ENCODE measurements around the gene AOX1.
"Not testable (repeated sequence)": the region's sequence is repeated elsewhere in the genome, so short reads cannot be mapped to it uniquely, and the experiment has no call there.

Gene AOX1

DNA sequence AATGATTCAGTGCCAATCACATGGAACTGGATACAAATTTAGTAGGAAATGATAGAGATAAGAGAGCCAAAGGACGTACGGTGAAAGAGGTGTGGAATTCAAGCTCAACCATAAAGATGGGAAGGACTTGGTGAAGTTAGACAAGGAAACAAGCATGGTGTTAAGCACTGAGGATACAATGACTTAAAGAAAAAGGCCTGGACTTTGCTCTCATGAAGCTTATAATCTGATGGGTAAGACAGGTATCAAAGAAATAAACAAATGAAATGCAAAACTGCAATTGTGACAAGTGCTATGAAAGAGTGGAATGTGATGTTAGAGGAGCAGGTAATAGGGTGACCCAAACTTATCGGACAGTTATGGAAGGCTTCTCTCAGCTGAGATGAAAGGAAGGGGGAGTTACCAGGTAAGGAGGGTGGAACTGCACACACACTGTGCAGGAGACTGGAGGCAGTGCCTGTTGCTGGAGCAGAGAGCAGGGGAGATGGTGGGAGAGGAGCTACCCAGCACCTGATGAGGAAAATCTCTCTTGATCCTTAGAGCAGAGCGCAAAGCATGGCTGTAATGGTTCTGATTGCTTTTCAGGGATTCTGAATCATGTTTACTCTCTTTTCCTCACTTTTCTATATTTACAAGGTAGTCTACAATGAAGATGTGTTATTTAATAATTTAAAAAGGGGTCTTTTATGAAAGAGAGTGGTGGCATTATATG is 118.3 kb downstream of the AOX1 start:
- no peak for DNase-seq

DNA sequence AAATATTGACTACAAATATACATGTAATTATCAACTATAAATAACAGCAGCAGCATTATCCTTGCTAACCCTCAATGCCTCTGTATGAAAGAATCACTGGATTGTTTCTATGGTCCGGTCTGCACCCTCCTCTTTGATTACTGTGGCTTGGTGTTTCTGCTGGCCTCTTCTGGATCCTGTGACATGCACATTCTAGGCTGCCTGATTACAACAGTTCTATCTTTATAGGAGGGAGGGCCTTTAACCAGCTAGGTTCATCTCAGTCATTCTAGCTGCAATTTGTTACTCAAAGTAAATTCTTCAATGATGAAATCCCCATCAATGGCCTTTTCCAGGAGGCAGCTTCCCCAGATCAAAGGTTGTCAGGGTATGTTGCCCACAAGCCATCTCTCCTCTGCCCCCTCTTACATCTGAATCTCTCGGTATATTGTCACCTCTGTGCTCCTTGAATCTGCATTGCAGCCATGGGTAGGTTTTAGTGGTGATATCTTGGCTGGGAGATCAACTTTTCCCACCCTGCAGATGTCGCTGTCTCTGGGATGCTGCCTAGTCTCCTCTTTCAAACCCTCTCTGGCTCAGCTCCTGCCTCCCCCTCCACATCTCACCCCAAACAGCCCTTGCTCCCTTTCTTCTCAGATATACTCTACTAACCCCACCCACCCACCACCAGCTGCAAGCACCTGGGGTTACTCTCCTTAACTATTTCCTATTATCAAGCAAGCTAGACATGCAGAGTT is 119.7 kb downstream of the AOX1 start:
- no peak for DNase-seq

DNA sequence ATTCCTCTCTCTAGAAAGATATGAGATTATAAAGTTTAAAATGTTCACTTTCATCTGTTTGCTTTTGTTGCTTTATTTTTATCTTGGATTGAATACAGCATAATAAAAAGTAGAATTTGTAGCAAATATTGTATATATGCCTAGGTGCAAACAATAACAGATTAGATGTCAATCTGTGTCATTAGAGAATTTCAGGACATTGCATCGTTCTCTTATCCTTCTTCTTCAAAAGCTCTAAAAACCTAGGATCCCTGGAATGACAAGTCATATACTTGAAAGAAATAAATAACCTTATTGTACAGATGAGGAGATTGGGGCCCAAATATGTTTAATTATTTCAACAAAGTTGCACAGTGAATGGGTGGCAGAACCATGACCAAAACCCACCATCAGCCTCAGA is 123.1 kb downstream of the AOX1 start:
- peak; percentile 15 for DNase-seq

DNA sequence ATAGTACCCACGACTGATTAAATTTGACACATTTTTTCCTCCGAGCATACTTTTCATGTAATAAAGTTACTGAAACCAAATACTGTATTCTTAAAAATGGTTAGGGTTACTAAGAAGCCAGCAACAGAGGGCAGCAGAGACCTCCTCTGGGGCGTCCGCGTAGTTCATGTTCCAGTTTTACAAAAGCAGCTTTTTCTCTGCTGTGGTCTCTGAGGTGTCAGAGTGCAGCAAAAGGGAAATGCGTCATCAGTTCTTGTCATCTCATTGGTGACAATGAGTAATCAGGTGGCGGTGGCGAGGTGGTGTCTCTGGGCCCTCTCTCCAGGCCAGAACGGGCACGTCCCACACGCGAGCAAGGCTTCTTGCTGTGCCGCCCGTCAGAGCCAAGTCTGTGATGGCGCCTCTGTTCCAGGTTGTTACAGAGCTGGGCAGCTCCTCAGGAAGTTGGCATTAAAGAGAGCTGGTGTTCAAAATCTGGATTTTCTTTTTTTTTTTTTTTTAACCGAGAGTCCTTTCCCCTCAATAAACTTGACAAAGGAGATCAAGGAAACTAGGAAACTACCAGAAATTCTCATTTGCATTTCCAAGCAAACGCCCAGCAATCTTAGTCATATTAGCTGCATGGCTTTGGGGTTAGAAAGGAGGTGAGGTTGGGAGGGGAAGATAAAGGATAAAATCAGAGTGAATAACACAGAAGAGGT is 127.3 kb downstream of the AOX1 start:
- DNase-seq = peak; percentile 98

DNA sequence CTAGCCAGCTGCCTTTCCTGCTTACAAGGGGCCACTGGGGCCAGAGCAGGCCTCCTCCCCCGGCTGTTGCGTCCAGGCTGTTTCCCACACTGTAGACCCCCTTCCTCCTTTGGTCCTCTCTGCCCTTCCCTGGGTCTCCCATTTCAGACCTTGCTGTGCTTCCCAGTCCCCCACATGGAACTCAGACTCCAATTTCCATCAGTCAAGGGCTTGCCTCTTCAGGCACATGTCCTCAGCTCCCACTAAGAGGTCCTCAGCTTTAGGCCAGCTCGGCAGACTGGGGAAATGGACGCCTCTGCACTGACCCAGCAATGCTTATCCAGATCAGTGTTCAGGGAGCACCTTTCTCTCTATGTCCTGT is 127.9 kb downstream of the AOX1 start:
- peak; percentile 56 for DNase-seq

DNA sequence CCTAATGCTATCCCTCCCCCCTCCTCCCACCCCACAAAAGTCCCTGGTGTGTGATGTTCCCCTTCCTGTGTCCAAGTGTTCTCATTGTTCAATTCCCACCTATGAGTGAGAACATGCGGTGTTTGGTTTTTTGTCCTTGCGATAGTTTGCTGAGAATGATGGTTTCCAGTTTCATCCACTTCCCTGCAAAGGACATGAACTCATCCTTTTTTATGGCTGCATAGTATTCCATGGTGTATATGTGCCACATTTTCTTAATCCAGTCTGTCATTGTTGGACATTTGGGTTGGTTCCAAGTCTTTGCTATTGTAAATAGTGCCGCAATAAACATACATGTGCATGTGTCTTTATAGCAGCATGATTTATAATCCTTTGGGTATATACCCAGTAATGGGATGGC is 129.2 kb downstream of the AOX1 start:
- not testable (repeated sequence) for DNase-seq

DNA sequence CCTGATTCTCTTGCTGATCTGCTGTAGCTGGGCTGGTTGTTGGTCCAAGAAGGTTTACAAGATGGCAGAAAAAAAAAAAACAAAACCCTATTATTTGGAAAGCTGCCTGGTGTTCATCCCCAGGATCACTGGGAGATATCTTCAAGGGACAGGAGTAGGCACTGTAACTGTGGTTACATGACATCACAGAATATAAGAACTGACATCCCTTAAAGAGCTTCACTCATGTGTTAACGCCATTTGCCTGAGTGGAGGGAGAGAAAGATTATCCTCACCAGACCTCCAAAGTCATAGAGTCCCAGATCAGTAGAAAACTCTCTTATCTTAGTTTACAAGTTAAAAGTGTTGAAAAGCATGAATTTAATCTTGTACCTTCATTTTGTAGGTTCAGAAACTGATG is 130.6 kb downstream of the AOX1 start:
- peak; percentile 16 for DNase-seq
